ENCODE data around the gene STX7.

DNA sequence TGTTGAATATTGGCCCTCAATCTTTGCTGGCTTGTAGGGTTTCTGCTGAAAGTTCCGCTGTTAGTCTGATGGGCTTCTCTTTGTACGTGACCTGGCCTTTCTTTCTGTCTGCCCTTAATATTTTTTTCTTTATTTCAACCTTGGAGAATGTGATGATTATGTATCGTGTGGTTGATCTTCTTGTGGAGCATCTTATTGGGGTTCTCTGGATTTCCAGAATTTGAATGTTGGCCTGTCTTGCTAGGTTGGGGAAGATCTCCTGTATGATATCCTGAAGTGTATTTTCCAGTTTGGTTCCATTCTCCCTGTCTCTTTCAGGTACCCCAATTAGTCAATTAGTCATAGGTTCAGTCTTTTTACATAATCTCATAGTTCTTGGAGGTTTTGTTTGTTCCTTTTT is 89.1 kb downstream of the STX7 start:
- TF ChIP-seq, protein P1, sequence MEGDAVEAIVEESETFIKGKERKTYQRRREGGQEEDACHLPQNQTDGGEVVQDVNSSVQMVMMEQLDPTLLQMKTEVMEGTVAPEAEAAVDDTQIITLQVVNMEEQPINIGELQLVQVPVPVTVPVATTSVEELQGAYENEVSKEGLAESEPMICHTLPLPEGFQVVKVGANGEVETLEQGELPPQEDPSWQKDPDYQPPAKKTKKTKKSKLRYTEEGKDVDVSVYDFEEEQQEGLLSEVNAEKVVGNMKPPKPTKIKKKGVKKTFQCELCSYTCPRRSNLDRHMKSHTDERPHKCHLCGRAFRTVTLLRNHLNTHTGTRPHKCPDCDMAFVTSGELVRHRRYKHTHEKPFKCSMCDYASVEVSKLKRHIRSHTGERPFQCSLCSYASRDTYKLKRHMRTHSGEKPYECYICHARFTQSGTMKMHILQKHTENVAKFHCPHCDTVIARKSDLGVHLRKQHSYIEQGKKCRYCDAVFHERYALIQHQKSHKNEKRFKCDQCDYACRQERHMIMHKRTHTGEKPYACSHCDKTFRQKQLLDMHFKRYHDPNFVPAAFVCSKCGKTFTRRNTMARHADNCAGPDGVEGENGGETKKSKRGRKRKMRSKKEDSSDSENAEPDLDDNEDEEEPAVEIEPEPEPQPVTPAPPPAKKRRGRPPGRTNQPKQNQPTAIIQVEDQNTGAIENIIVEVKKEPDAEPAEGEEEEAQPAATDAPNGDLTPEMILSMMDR (IDR thresholded peaks at IDR 0.05), result no peak
- TF ChIP-seq POLR2A (IDR thresholded peaks at IDR 0.05), result no peak
